HepG2 (cell line): ENCODE results near the gene ZNF429. TPM values are rescaled to one million over a fixed set of nuclear protein-coding genes. Genes with fewer than 3 reads are reported as not detected.

ENCODE experiments used
- ATAC-seq: fragments of 200-7000 bp; cut with Tn5 transposase; 3 replicates; pipeline ENCODE4 v1.9.1; 2020; ENCODE audit warnings: mild to moderate bottlenecking, moderate library complexity
- BruUV-seq: library from RNA; stranded (reverse); fragments of 400-500 nt; replicated peaks from 2 replicates; lab custom pipeline; 2021; lab: Mats Ljungman, UMichigan
- CTCF ChIA-PET: fragments of 300-600 bp; formaldehyde crosslinking; extraction: SDS; loops from one replicate; lab custom pipeline; 2021; ENCODE audit warnings: low total read pairs, inconsistent platforms, low intra/inter-chr PET ratio; lab: Yijun Ruan, JAX
- POLR2A ChIA-PET: fragments of 350-600 bp; sonication (Branson Sonifier 250); formaldehyde crosslinking; loops from one replicate; lab custom pipeline; 2020; ENCODE audit warnings: antibody characterized with exemption, inconsistent platforms; lab: Yijun Ruan, JAX
- DNase-seq: peaks from one replicate; pipeline ENCODE4 v3.0.0-alpha.2; 2015; ENCODE audit warnings: low spot score
- FAIRE-seq: peaks from 3 replicates; lab custom pipeline; 2011; peaks lifted over from hg19 to GRCh38; lab: Jason Lieb, UNC
- H2AFZ ChIP-seq: one replicate; pipeline ENCODE4 v1.6.1; 2011; ENCODE audit warnings: low read length, inconsistent platforms
- H3K27ac ChIP-seq: fragments of 300-600 bp; 3 replicates; pipeline ENCODE4 v1.8.0; 2011; ENCODE audit warnings: mixed run types, mild to moderate bottlenecking, mixed read lengths, low read length, inconsistent platforms; ENCODE audit not compliant: insufficient read depth; ENCODE audit errors: extremely low read length
- H3K27me3 ChIP-seq, 2 experiments: fragments of 200-600 bp in 1 of 2; 2 replicates in 1 of 2; 3 replicates in 1 of 2; pipeline versions ENCODE4 v1.6.0 to v1.8.0; 2011; ENCODE audit warnings: low read length in 2 of 2, mild to moderate bottlenecking in 2 of 2, moderate library complexity in 2 of 2, inconsistent platforms in 1 of 2; ENCODE audit not compliant: insufficient read depth in 2 of 2, control insufficient read depth in 1 of 2
- H3K36me3 ChIP-seq, 2 experiments: fragments of 200-600 bp in 1 of 2; replicated peaks in 1 of 2; 2 replicates in 1 of 2; 3 replicates in 1 of 2; pipeline versions ENCODE4 v1.5.1 to v1.8.0; 2011; ENCODE audit warnings: low read length in 2 of 2, inconsistent platforms in 1 of 2; ENCODE audit not compliant: insufficient read depth in 2 of 2, control insufficient read depth in 1 of 2
- H3K4me1 ChIP-seq: 2 replicates; pipeline ENCODE4 v1.5.1; 2012; ENCODE audit warnings: low read length, inconsistent platforms; ENCODE audit not compliant: insufficient read depth
- H3K4me2 ChIP-seq: 2 replicates; pipeline ENCODE4 v1.6.0; 2011; ENCODE audit warnings: low read depth, low read length, inconsistent platforms
- H3K4me3 ChIP-seq, 3 experiments: fragments of 200-600 bp in 1 of 3; sonication (generic), shearing (Covaris generic) in 1 of 3; replicated peaks in 1 of 3; 2 replicates each; pipeline ENCODE4 v1.5.1; 2011 to 2016; ENCODE audit warnings: low read length in 3 of 3, inconsistent platforms in 2 of 3, low read depth in 2 of 3, mild to moderate bottlenecking in 2 of 3, control low read depth in 1 of 3, mixed read lengths in 1 of 3; ENCODE audit not compliant: insufficient read depth in 1 of 3
- H3K79me2 ChIP-seq: one replicate; pipeline ENCODE4 v1.6.1; 2011; ENCODE audit warnings: low read length, inconsistent platforms; ENCODE audit not compliant: insufficient read depth
- H3K9ac ChIP-seq: 2 replicates; pipeline ENCODE4 v1.6.0; 2011; ENCODE audit warnings: mild to moderate bottlenecking, low read depth, low read length, inconsistent platforms; ENCODE audit not compliant: insufficient read depth
- H3K9me3 ChIP-seq: 2 replicates; pipeline ENCODE4 v1.5.1; 2012; ENCODE audit warnings: mild to moderate bottlenecking, low read length
- H4K20me1 ChIP-seq: 2 replicates; pipeline ENCODE4 v1.6.0; 2011; ENCODE audit warnings: inconsistent platforms, mild to moderate bottlenecking, low read length, moderate library complexity; ENCODE audit not compliant: insufficient read depth
- DBP ChIP-seq: sonication (generic); formaldehyde crosslinking; IDR thresholded peaks from 2 replicates; pipeline ENCODE4 v1.4.0; 2020; ENCODE audit warnings: missing genetic modification reagents; ENCODE audit errors: not compliant biosample characterization
- DR1 ChIP-seq: sonication (generic); formaldehyde crosslinking; IDR thresholded peaks from 2 replicates; pipeline ENCODE4 v1.8.0; 2021; ENCODE audit warnings: mild to moderate bottlenecking, missing genetic modification reagents, inconsistent platforms
- E2F5 ChIP-seq: sonication (generic); formaldehyde crosslinking; conservative IDR thresholded peaks from 2 replicates; pipeline ENCODE4 v1.4.0; 2020; ENCODE audit warnings: missing genetic modification reagents
- ERF ChIP-seq: IDR thresholded peaks from 2 replicates; pipeline ENCODE4 v1.6.1; 2018; ENCODE audit warnings: missing biosample characterization, missing genetic modification reagents
- ETS1 ChIP-seq: sonication (generic); formaldehyde crosslinking; IDR thresholded peaks from 2 replicates; pipeline ENCODE4 v1.4.0; 2020; ENCODE audit warnings: missing genetic modification reagents
- HOXA5 ChIP-seq: sonication (generic); formaldehyde crosslinking; IDR thresholded peaks from 2 replicates; pipeline ENCODE4 v1.4.0; 2020; ENCODE audit warnings: missing genetic modification reagents
- PHF21A ChIP-seq: sonication (generic); formaldehyde crosslinking; IDR thresholded peaks from 2 replicates; pipeline ENCODE4 v1.5.0; 2020; ENCODE audit warnings: mild to moderate bottlenecking, missing genetic modification reagents
- POLR2G ChIP-seq: fragments of 200-400 bp; formaldehyde crosslinking; IDR thresholded peaks from 2 replicates; pipeline ENCODE4 v1.6.1; 2018; ENCODE audit warnings: mild to moderate bottlenecking, low read depth, low read length, moderate library complexity
- SNRNP70 ChIP-seq: fragments of 200-400 bp; formaldehyde crosslinking; IDR thresholded peaks from 2 replicates; pipeline ENCODE4 v1.6.1; 2017; ENCODE audit warnings: mild to moderate bottlenecking, low read depth, low read length, moderate library complexity
- SP1 ChIP-seq, 2 experiments: fragments of 450-650 bp in 1 of 2; sonication (generic) in 1 of 2; formaldehyde crosslinking in 1 of 2; IDR thresholded peaks; 2 replicates each; pipeline versions ENCODE4 v1.4.0 to v1.6.1; 2016 to 2020; ENCODE audit warnings: missing genetic modification reagents in 1 of 2
- TAF15 ChIP-seq: fragments of 200-400 bp; formaldehyde crosslinking; IDR thresholded peaks from one replicate; pipeline ENCODE4 v1.6.1; 2018; ENCODE audit warnings: mild to moderate bottlenecking, low read depth, low read length; ENCODE audit not compliant: poor library complexity, severe bottlenecking
- TBX3 ChIP-seq: fragments of 450-650 bp; IDR thresholded peaks from 2 replicates; pipeline ENCODE4 v1.6.1; 2017; ENCODE audit warnings: antibody characterized with exemption, mild to moderate bottlenecking, inconsistent platforms, borderline replicate concordance
- TOPORS ChIP-seq: sonication (generic); formaldehyde crosslinking; IDR thresholded peaks from 2 replicates; pipeline ENCODE4 v1.8.0; 2023; ENCODE audit warnings: mild to moderate bottlenecking, missing genetic modification reagents
- ZNF230 ChIP-seq: sonication (generic); formaldehyde crosslinking; IDR thresholded peaks from 2 replicates; pipeline ENCODE4 v1.4.0; 2020; ENCODE audit warnings: mild to moderate bottlenecking, missing genetic modification reagents
- ZNF747 ChIP-seq: sonication (generic); formaldehyde crosslinking; IDR thresholded peaks from 2 replicates; pipeline ENCODE4 v1.8.1; 2023; ENCODE audit warnings: missing genetic modification reagents, mild to moderate bottlenecking, borderline replicate concordance
- ZNF766 ChIP-seq: sonication (generic); formaldehyde crosslinking; IDR thresholded peaks from 2 replicates; pipeline ENCODE4 v1.5.0; 2020; ENCODE audit warnings: missing genetic modification reagents, borderline replicate concordance
- whole genome bisulfite sequencing: methylation state at CpG from one replicate; pipeline ENCODE4 v1.1.6; 2017; ENCODE audit warnings: low lambda C conversion rate; 5-methylcytosine and 5-hydroxymethylcytosine counted together
- in situ Hi-C: cut with HindIII; loops from 2 replicates; pipeline ENCODE4 v1.10.0; 2017; ENCODE audit warnings: low pct_unique_long_range_greater_than_20kb; ENCODE audit not compliant: extremely low pct_ligation_motif_present
- intact Hi-C: fragments of 100-400 bp; cut with micrococcal nuclease; formaldehyde crosslinking; loops from one replicate; pipeline ENCODE4 v1.10.0; 2022; ENCODE audit not compliant: unreplicated experiment
- polyA plus RNA-seq, 8 experiments: library from polyadenylated mRNA; depleted of rRNA in 3 of 8; stranded (reverse) in 7 of 8; unstranded in 1 of 8; fragments of >200 nt; fragmentation: Illumina TruSeq in 4 of 8; extraction: Trizol in 4 of 8; gene quantifications; 2 replicates each; pipeline versions ENCODE4 v1.2.1 to v1.2.3, GENCODE V29; 2011 to 2016; ENCODE audit warnings: low read depth in 4 of 8, missing spikeins in 1 of 8, mixed read lengths in 1 of 8; ENCODE audit not compliant: insufficient read depth in 1 of 8
- total RNA-seq, 5 experiments: library from RNA; depleted of rRNA; stranded (reverse); fragments of >200 nt; fragmentation: Illumina TruSeq; extraction: Trizol; gene quantifications; 2 replicates each; pipeline ENCODE4 v1.2.3, GENCODE V29; 2016; ENCODE audit warnings: low read depth in 1 of 5

ZNF429 gene
- total and polyA plus RNA-seq, 2 of the 13 experiments (the other 11 are each of a cell fraction or from before 2014, with no cell fraction given): 3.3 to 3.4 TPM

GRCh38 chr19:21569494-21569865, 64.1 kb downstream of the ZNF429 start:
- H2AFZ ChIP-seq: no peak overlapping the region
- no peak overlapping the region for H3K27ac ChIP-seq
- BruUV-seq: no TSS peak
- WGBS: 65% methylated on average over 16 of the region's 16 CpGs
- no peak overlapping the region for H3K9ac ChIP-seq
- ATAC-seq (no peak), DNase-seq (no peak), FAIRE-seq (no peak)
- CTCF ChIA-PET: no interaction called here
- TF ChIP-seq SNRNP70 (no peak), SP1 (IDR thresholded peaks at IDR 0.05) (no peak), SP1 (CRISPR knock-in tag; IDR thresholded peaks at IDR 0.05) (no peak), PHF21A (no peak), TBX3 (no peak), POLR2G (no peak)
- peaks cover 75% of the 10 kb centered on the region for H3K9me3 ChIP-seq
- no peaks in the 10 kb centered on the region for H3K4me1 ChIP-seq
- H4K20me1 ChIP-seq: no peaks in the 10 kb centered on the region
- H3K79me2 ChIP-seq: no peaks in the 10 kb centered on the region
- POLR2A ChIA-PET: no interaction called here
- no peaks in the 10 kb centered on the region for H3K27me3 ChIP-seq
- H3K4me3 ChIP-seq: no peak overlapping the region
- no peak overlapping the region for H3K4me2 ChIP-seq
- intact Hi-C loops: no loop called here
- no peaks in the 10 kb centered on the region for H3K36me3 ChIP-seq
- in situ Hi-C loops: no loop called here

GRCh38 chr19:21571316-21571715, 65.9 kb downstream of the ZNF429 start:
- no peak for TF ChIP-seq DBP (CRISPR knock-in tag)
- no peak for TF ChIP-seq ETS1 (CRISPR knock-in tag)
- TF ChIP-seq ZNF747 (CRISPR knock-in tag): no peak
- no peak for TF ChIP-seq TOPORS (CRISPR knock-in tag)
- no peak for TF ChIP-seq TAF15
- TF ChIP-seq DR1: no peak
- TF ChIP-seq ERF (CRISPR knock-in tag): no peak
- TF ChIP-seq ZNF230 (CRISPR knock-in tag): no peak
- TF ChIP-seq HOXA5 (CRISPR knock-in tag): no peak
- no peak for TF ChIP-seq ZNF766 (CRISPR knock-in tag)
- no peak for TF ChIP-seq E2F5 (CRISPR knock-in tag)
- TF ChIP-seq, all 625 proteins: peak for 0
- Histone ChIP-seq H3K79me2 (no peaks in the 10 kb centered on the region), H3K4me1 (no peaks in the 10 kb centered on the region), H3K4me3 (no peak overlapping the region), H4K20me1 (no peaks in the 10 kb centered on the region), H3K36me3 (no peaks in the 10 kb centered on the region), H3K4me2 (no peak overlapping the region), H3K27ac (no peak overlapping the region), H3K9ac (no peak overlapping the region), H3K9me3 (peaks cover 67% of the 10 kb centered on the region), H2AFZ (no peak overlapping the region), H3K27me3 (no peaks in the 10 kb centered on the region)
- DNase-seq (no peak), FAIRE-seq (no peak), ATAC-seq (no peak)
- BruUV-seq: no TSS peak
- ChIA-PET CTCF (no interaction called here), POLR2A (no interaction called here)
- in situ Hi-C loops (no loop called here), intact Hi-C loops (no loop called here)
- 42% methylated on average over 2 of the region's 2 CpGs for WGBS
